Measurements from ENCODE around the gene CACNA1G.
A peak's percentile ranks its signal among the peaks of the same experiment; 100 is the strongest.

CACNA1G gene

DNA sequence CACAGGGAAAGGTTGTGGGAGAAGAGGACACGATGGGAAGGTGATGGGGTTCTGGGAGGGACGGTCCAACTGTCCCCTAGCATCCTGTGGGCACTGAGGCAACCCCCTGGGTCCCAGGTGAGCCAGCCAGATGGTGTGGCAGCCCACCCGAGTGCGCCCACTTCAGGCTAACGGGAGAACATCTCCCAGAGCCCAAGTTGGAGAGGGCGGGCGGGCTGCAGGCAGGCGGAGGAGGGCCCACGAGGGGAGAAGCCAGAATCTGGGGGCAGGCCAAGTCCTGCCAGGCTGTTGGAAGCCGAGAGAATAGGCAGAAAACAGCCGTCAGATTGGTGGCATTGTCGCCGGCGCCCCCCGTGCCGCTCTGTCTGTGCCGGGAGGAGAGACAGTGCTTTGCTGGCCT lies 60.3 kb downstream of the CACNA1G start:
- peaks cover 17% of the 10 kb centered on the region for H3K36me3 Mint-ChIP-seq (ENCODE audit: low read depth)
- TF ChIP-seq, protein P1, sequence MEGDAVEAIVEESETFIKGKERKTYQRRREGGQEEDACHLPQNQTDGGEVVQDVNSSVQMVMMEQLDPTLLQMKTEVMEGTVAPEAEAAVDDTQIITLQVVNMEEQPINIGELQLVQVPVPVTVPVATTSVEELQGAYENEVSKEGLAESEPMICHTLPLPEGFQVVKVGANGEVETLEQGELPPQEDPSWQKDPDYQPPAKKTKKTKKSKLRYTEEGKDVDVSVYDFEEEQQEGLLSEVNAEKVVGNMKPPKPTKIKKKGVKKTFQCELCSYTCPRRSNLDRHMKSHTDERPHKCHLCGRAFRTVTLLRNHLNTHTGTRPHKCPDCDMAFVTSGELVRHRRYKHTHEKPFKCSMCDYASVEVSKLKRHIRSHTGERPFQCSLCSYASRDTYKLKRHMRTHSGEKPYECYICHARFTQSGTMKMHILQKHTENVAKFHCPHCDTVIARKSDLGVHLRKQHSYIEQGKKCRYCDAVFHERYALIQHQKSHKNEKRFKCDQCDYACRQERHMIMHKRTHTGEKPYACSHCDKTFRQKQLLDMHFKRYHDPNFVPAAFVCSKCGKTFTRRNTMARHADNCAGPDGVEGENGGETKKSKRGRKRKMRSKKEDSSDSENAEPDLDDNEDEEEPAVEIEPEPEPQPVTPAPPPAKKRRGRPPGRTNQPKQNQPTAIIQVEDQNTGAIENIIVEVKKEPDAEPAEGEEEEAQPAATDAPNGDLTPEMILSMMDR (IDR thresholded peaks at IDR 0.05; ENCODE audit: unreplicated experiment in 3 of 3) = peak in 2 of 3 experiments; percentile 25
- peak overlapping the region; percentile 28 to 86 (median 86) for H3K27ac Mint-ChIP-seq
- H3K27me3 Mint-ChIP-seq (ENCODE audit: low read depth) = peaks cover 9% of the 10 kb centered on the region
- H3K4me1 Mint-ChIP-seq = peaks cover 39% of the 10 kb centered on the region
- H3K9me3 Mint-ChIP-seq = no peaks in the 10 kb centered on the region
- H3K4me3 Mint-ChIP-seq = no peak overlapping the region

DNA sequence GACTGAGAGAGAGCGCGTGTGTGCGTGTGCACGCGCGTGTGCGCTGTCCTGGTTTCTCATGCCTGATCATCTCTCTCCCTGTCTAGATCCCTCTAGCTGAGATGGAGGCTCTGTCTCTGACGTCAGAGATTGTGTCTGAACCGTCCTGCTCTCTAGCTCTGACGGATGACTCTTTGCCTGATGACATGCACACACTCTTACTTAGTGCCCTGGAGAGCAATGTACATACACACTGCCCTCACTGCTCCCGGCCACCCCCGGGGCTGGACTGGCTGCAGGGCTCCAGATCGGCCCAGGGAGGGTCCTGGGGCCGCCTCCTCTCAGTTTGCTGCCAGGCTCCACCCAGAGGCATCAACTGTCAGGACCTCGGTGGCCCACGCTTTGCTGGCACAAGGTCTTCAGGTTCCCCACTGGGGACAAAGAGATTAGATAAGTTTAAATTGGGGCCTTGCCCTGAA lies 61.1 kb downstream of the CACNA1G start:
- Mint-ChIP-seq H3K36me3 (ENCODE audit: low read depth) (peaks cover 11% of the 10 kb centered on the region), H3K27ac (peak overlapping the region; percentile 47 to 86 (median 86)), H3K4me3 (no peak overlapping the region), H3K27me3 (ENCODE audit: low read depth) (peaks cover 9% of the 10 kb centered on the region), H3K9me3 (no peaks in the 10 kb centered on the region), H3K4me1 (peaks cover 34% of the 10 kb centered on the region)
- TF ChIP-seq, protein P1 (IDR thresholded peaks at IDR 0.05; ENCODE audit: unreplicated experiment in 3 of 3) = no peak

DNA sequence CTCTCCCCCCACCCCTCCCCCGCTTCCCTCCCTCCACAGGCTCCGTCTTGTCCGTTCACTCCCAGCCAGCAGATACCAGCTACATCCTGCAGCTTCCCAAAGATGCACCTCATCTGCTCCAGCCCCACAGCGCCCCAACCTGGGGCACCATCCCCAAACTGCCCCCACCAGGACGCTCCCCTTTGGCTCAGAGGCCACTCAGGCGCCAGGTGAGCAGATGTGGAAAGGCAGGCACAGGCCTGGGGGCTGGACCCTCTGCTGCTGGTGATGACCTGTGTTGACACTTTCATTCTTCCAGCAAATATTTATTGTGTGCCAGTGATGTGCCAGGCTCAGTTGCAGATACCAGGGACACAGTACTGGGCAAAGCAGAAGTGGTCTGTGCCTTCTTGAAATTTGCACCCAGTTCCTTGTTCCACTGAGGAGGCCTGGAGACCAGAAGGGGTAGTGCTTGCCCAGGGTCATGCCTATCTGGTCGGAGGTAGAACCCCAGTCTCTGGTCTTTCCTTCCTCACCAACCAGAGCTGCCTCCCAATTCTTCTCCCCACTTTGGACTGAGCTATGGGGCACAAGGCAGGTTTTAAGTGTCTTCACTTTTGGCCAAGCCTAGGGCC lies 63.9 kb downstream of the CACNA1G start:
- TF ChIP-seq, protein P1 (IDR thresholded peaks at IDR 0.05; ENCODE audit: unreplicated experiment in 3 of 3) = no peak
- Mint-ChIP-seq H3K4me3 (no peak overlapping the region), H3K4me1 (peaks cover 55% of the 10 kb centered on the region), H3K9me3 (no peaks in the 10 kb centered on the region), H3K27ac (no peak overlapping the region), H3K27me3 (ENCODE audit: low read depth) (peaks cover 16% of the 10 kb centered on the region), H3K36me3 (ENCODE audit: low read depth) (peaks cover 1% of the 10 kb centered on the region)

DNA sequence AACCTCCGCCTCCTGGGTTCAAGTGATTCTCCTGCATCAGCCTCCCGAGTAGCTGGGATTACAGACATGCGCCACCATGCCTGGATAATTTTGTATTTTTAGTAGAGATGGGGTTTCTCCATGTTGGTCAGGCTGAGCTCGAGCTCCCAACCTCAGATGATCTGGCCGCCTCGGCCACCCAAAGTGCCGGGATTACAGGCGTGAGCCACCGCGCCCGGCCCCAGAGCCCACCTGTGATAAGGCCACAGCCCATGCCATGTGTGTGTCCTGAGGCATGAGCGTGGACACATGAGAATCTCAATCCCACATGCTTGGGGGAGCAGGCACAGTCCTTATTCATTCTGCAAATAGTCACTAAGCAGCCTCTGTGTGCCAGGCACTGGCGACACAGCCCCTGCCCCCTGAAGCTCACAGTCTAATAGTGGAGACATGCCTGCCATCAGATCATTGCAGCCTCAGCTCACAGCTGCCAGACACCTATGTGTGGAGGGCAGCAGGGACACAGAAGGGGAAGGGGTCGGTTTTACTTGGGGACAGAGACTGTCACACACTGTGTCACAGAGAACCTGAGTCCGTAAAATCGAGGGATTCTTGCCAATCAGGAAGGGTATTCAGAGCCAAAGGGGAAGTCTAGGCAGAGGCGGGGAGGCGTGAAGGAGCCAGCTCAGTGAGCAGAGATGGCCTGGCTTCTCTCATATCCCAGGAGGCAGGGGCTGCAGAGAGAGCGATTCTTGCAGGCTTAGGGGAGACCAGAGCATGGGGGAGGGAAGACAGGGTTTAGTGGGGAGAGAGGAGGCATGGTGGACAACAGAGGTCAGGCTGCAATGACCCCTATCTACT lies 64.7 kb downstream of the CACNA1G start:
- H3K9me3 Mint-ChIP-seq = no peaks in the 10 kb centered on the region
- peaks cover 16% of the 10 kb centered on the region for H3K27me3 Mint-ChIP-seq (ENCODE audit: low read depth)
- TF ChIP-seq, protein P1 (IDR thresholded peaks at IDR 0.05; ENCODE audit: unreplicated experiment in 3 of 3) = no peak

DNA sequence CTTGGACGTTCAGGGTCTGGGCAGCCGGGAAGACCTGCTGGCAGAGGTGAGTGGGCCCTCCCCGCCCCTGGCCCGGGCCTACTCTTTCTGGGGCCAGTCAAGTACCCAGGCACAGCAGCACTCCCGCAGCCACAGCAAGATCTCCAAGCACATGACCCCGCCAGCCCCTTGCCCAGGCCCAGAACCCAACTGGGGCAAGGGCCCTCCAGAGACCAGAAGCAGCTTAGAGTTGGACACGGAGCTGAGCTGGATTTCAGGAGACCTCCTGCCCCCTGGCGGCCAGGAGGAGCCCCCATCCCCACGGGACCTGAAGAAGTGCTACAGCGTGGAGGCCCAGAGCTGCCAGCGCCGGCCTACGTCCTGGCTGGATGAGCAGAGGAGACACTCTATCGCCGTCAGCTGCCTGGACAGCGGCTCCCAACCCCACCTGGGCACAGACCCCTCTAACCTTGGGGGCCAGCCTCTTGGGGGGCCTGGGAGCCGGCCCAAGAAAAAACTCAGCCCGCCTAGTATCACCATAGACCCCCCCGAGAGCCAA lies 65.6 kb downstream of the CACNA1G start:
- Mint-ChIP-seq H3K4me1 (peaks cover 49% of the 10 kb centered on the region), H3K4me3 (no peak overlapping the region), H3K36me3 (ENCODE audit: low read depth) (no peaks in the 10 kb centered on the region), H3K27me3 (ENCODE audit: low read depth) (peaks cover 23% of the 10 kb centered on the region), H3K9me3 (no peaks in the 10 kb centered on the region), H3K27ac (peak overlapping the region in 2 of 3 experiments; percentile 0 to 35)
- TF ChIP-seq, protein P1 (IDR thresholded peaks at IDR 0.05; ENCODE audit: unreplicated experiment in 3 of 3) = peak; percentile 74 to 81 (median 81)

More for the DNA sequence above, 64.7 kb downstream of the CACNA1G start:
- H3K36me3 Mint-ChIP-seq (ENCODE audit: low read depth) = no peaks in the 10 kb centered on the region
- peaks cover 51% of the 10 kb centered on the region for H3K4me1 Mint-ChIP-seq
- peak overlapping the region in 1 of 3 experiments; percentile 0 for H3K27ac Mint-ChIP-seq
- H3K4me3 Mint-ChIP-seq = no peak overlapping the region

All from nephron (organoid).